Ectodermal cell (in vitro differentiated cells): Measurements from ENCODE around the gene CRTC3.

Experiments used
- H3K27ac ChIP-seq: 2 replicates; pipeline ENCODE4 v1.7.0; 2013; ENCODE audit warnings: mild to moderate bottlenecking, low read depth, low read length; ENCODE audit not compliant: insufficient read depth, poor library complexity, severe bottlenecking
- H3K27me3 ChIP-seq: 2 replicates; pipeline ENCODE4 v1.7.0; 2013; ENCODE audit warnings: mild to moderate bottlenecking, low read length; ENCODE audit not compliant: insufficient read depth, control insufficient read depth, poor library complexity, severe bottlenecking
- H3K36me3 ChIP-seq: one replicate; pipeline ENCODE4 v1.7.0; 2013; ENCODE audit warnings: low read length; ENCODE audit not compliant: control insufficient read depth, insufficient read depth
- H3K4me1 ChIP-seq: one replicate; pipeline ENCODE4 v1.7.0; 2013; ENCODE audit warnings: low read length; ENCODE audit not compliant: control insufficient read depth, insufficient read depth
- H3K4me3 ChIP-seq: 2 replicates; pipeline ENCODE4 v1.7.0; 2013; ENCODE audit warnings: low read depth, low read length, control low read depth; ENCODE audit not compliant: insufficient read depth
- H3K9me3 ChIP-seq: 2 replicates; pipeline ENCODE4 v1.7.0; 2013; ENCODE audit warnings: mild to moderate bottlenecking, low read length, moderate library complexity; ENCODE audit not compliant: control insufficient read depth
- WGBS, 2 experiments: methylation state at CpG; one replicate each; pipeline ENCODE4 v1.1.7; 2013; ENCODE audit warnings: missing lambda C conversion rate in 2 of 2; 5-methylcytosine and 5-hydroxymethylcytosine counted together

Gene CRTC3

GRCh38 chr15:90576711-90577389 lies 47.1 kb downstream of the CRTC3 start:
- 70 to 79% methylated on average over 7 of the region's 7 CpGs for WGBS, 2 experiments
- Histone ChIP-seq H3K9me3 (no peaks in the 10 kb centered on the region), H3K4me3 (no peak overlapping the region), H3K27ac (no peak overlapping the region), H3K4me1 (peaks cover 4% of the 10 kb centered on the region), H3K36me3 (no peaks in the 10 kb centered on the region), H3K27me3 (no peaks in the 10 kb centered on the region)

- no peaks in the 10 kb centered on the region for H3K36me3 ChIP-seq
- no peak overlapping the region for H3K27ac ChIP-seq
- H3K4me3 ChIP-seq = no peak overlapping the region
- H3K9me3 ChIP-seq = no peaks in the 10 kb centered on the region
- WGBS, 2 experiments = 86 to 91% methylated on average over 3 of the region's 3 CpGs
- no peaks in the 10 kb centered on the region for H3K27me3 ChIP-seq
- H3K4me1 ChIP-seq = peaks cover 20% of the 10 kb centered on the region
Measured at GRCh38 chr15:90579213-90579612, 49.5 kb downstream of the CRTC3 start.

GRCh38 chr15:90580099-90580498 lies 50.4 kb downstream of the CRTC3 start:
- Histone ChIP-seq H3K4me3 (no peak overlapping the region), H3K27me3 (no peaks in the 10 kb centered on the region), H3K9me3 (no peaks in the 10 kb centered on the region), H3K4me1 (peaks cover 20% of the 10 kb centered on the region), H3K36me3 (no peaks in the 10 kb centered on the region), H3K27ac (no peak overlapping the region)
- 79 to 85% methylated on average over 5 of the region's 5 CpGs for WGBS, 2 experiments

GRCh38 chr15:90580541-90580940 lies 50.8 kb downstream of the CRTC3 start:
- H3K36me3 ChIP-seq = no peaks in the 10 kb centered on the region
- WGBS, 2 experiments = 91 to 92% methylated on average over 7 of the region's 7 CpGs
- no peak overlapping the region for H3K27ac ChIP-seq
- H3K4me1 ChIP-seq = peaks cover 20% of the 10 kb centered on the region
- no peaks in the 10 kb centered on the region for H3K27me3 ChIP-seq
- H3K9me3 ChIP-seq = no peaks in the 10 kb centered on the region
- no peak overlapping the region for H3K4me3 ChIP-seq

- H3K4me1 ChIP-seq = peaks cover 20% of the 10 kb centered on the region
- no peak overlapping the region for H3K27ac ChIP-seq
- H3K4me3 ChIP-seq = no peak overlapping the region
- H3K36me3 ChIP-seq = no peaks in the 10 kb centered on the region
- H3K9me3 ChIP-seq = no peaks in the 10 kb centered on the region
- H3K27me3 ChIP-seq = no peaks in the 10 kb centered on the region
- 89 to 90% methylated on average over 3 of the region's 3 CpGs for WGBS, 2 experiments
Measured at GRCh38 chr15:90580946-90581345, 51.2 kb downstream of the CRTC3 start.

- peaks cover 20% of the 10 kb centered on the region for H3K4me1 ChIP-seq
- H3K27me3 ChIP-seq = no peaks in the 10 kb centered on the region
- 61% methylated on average over 5 to 6 of the region's 6 CpGs for WGBS, 2 experiments
- H3K9me3 ChIP-seq = no peaks in the 10 kb centered on the region
- no peaks in the 10 kb centered on the region for H3K36me3 ChIP-seq
- no peak overlapping the region for H3K27ac ChIP-seq
- H3K4me3 ChIP-seq = no peak overlapping the region
Measured at GRCh38 chr15:90581771-90582352, 52.1 kb downstream of the CRTC3 start.

GRCh38 chr15:90582553-90582952 lies 52.8 kb downstream of the CRTC3 start:
- H3K4me3 ChIP-seq = no peak overlapping the region
- H3K27me3 ChIP-seq = no peaks in the 10 kb centered on the region
- no peak overlapping the region for H3K27ac ChIP-seq
- no peaks in the 10 kb centered on the region for H3K36me3 ChIP-seq
- WGBS, 2 experiments = 62 to 68% methylated on average over 2 of the region's 2 CpGs
- no peaks in the 10 kb centered on the region for H3K9me3 ChIP-seq
- peaks cover 20% of the 10 kb centered on the region for H3K4me1 ChIP-seq

GRCh38 chr15:90583471-90584252 lies 53.9 kb downstream of the CRTC3 start:
- H3K9me3 ChIP-seq = no peaks in the 10 kb centered on the region
- no peak overlapping the region for H3K4me3 ChIP-seq
- H3K4me1 ChIP-seq = peaks cover 20% of the 10 kb centered on the region
- no peaks in the 10 kb centered on the region for H3K27me3 ChIP-seq
- no peaks in the 10 kb centered on the region for H3K36me3 ChIP-seq
- no peak overlapping the region for H3K27ac ChIP-seq
- WGBS, 2 experiments = 5 to 9% methylated on average over 4 to 5 of the region's 5 CpGs

GRCh38 chr15:90584841-90585240 lies 55.1 kb downstream of the CRTC3 start:
- no peaks in the 10 kb centered on the region for H3K27me3 ChIP-seq
- H3K4me1 ChIP-seq = peaks cover 20% of the 10 kb centered on the region
- no peaks in the 10 kb centered on the region for H3K36me3 ChIP-seq
- H3K27ac ChIP-seq = no peak overlapping the region
- 87 to 94% methylated on average over 4 of the region's 6 CpGs for WGBS, 2 experiments
- H3K9me3 ChIP-seq = no peaks in the 10 kb centered on the region
- no peak overlapping the region for H3K4me3 ChIP-seq

GRCh38 chr15:90585863-90586262 lies 56.1 kb downstream of the CRTC3 start:
- 96% methylated on average over 3 to 4 of the region's 4 CpGs for WGBS, 2 experiments
- peaks cover 20% of the 10 kb centered on the region for H3K4me1 ChIP-seq
- H3K9me3 ChIP-seq = no peaks in the 10 kb centered on the region
- H3K27me3 ChIP-seq = no peaks in the 10 kb centered on the region
- no peaks in the 10 kb centered on the region for H3K36me3 ChIP-seq
- H3K4me3 ChIP-seq = no peak overlapping the region
- H3K27ac ChIP-seq = no peak overlapping the region
